ENCODE measurements around the gene PTMS. TPM values are rescaled to one million over a fixed set of nuclear protein-coding genes. Genes with fewer than 3 reads are reported as not detected.

The PTMS gene
- total and polyA plus RNA-seq, 10 of the 15 experiments (the other 5 are each of a cell fraction or from before 2014, with no cell fraction given): 2.1 to 127 (median 29.8) TPM

- peak; percentile 81 for TF ChIP-seq YY1 (IDR thresholded peaks at IDR 0.05; ENCODE audit: low read depth, low read length)
- TF ChIP-seq NR2C1 (IDR thresholded peaks at IDR 0.05): peak; percentile 88
- TF ChIP-seq, protein P1, sequence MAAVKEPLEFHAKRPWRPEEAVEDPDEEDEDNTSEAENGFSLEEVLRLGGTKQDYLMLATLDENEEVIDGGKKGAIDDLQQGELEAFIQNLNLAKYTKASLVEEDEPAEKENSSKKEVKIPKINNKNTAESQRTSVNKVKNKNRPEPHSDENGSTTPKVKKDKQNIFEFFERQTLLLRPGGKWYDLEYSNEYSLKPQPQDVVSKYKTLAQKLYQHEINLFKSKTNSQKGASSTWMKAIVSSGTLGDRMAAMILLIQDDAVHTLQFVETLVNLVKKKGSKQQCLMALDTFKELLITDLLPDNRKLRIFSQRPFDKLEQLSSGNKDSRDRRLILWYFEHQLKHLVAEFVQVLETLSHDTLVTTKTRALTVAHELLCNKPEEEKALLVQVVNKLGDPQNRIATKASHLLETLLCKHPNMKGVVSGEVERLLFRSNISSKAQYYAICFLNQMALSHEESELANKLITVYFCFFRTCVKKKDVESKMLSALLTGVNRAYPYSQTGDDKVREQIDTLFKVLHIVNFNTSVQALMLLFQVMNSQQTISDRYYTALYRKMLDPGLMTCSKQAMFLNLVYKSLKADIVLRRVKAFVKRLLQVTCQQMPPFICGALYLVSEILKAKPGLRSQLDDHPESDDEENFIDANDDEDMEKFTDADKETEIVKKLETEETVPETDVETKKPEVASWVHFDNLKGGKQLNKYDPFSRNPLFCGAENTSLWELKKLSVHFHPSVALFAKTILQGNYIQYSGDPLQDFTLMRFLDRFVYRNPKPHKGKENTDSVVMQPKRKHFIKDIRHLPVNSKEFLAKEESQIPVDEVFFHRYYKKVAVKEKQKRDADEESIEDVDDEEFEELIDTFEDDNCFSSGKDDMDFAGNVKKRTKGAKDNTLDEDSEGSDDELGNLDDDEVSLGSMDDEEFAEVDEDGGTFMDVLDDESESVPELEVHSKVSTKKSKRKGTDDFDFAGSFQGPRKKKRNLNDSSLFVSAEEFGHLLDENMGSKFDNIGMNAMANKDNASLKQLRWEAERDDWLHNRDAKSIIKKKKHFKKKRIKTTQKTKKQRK (IDR thresholded peaks at IDR 0.05; ENCODE audit: low read depth, low read length): no peak
- peak; percentile 93 for TF ChIP-seq POLR2A (IDR thresholded peaks at IDR 0.05; ENCODE audit: low read depth, low read length)
- 0 out of 2 replicates have a peak, but pooled peaks have one; percentile 30 for TF ChIP-seq JUND (IDR thresholded peaks at IDR 0.05; ENCODE audit: low read depth, low read length)
- TF ChIP-seq NRF1 (conservative IDR thresholded peaks at IDR 0.05; ENCODE audit: low read depth, low read length): peak; percentile 9; the same call in 1 of the 2 replicates
- no peak; the same call in 1 of the 2 replicates for TF ChIP-seq BRCA1 (IDR thresholded peaks at IDR 0.05; ENCODE audit: low read depth, low read length)
- TF ChIP-seq SPI1 (IDR thresholded peaks at IDR 0.05; ENCODE audit: borderline replicate concordance, insufficient read depth, low read depth, low read length): peak; percentile 67; the same call in 1 of the 2 replicates
- TF ChIP-seq, protein P2, sequence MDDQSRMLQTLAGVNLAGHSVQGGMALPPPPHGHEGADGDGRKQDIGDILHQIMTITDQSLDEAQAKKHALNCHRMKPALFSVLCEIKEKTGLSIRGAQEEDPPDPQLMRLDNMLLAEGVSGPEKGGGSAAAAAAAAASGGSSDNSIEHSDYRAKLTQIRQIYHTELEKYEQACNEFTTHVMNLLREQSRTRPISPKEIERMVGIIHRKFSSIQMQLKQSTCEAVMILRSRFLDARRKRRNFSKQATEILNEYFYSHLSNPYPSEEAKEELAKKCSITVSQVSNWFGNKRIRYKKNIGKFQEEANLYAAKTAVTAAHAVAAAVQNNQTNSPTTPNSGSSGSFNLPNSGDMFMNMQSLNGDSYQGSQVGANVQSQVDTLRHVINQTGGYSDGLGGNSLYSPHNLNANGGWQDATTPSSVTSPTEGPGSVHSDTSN (IDR thresholded peaks at IDR 0.05; ENCODE audit: insufficient replicate concordance, low read depth, low read length): peak; percentile 81
- no peak for TF ChIP-seq RBBP5 (conservative IDR thresholded peaks at IDR 0.05)
- no peak for TF ChIP-seq ZBTB33 (IDR thresholded peaks at IDR 0.05)
- TF ChIP-seq TAF1 (IDR thresholded peaks at IDR 0.05; ENCODE audit: borderline replicate concordance, low read depth, low read length): peak; percentile 66
- 0 out of 2 replicates have a peak, but pooled peaks have one; percentile 27 for TF ChIP-seq SREBF1 (IDR thresholded peaks at IDR 0.05; ENCODE audit: low read length)
- TF ChIP-seq POLR2AphosphoS5 (IDR thresholded peaks at IDR 0.05; ENCODE audit: low read length): peak; percentile 94
- peak; percentile 64 for TF ChIP-seq E4F1 (IDR thresholded peaks at IDR 0.05; ENCODE audit: borderline replicate concordance, partially characterized antibody)
- TF ChIP-seq ZNF622 (IDR thresholded peaks at IDR 0.05): no peak
- TF ChIP-seq KAT2A (conservative IDR thresholded peaks at IDR 0.05; ENCODE audit: control insufficient read depth, low read depth, low read length): no peak
- peak; percentile 9 for TF ChIP-seq RELA (IDR thresholded peaks at IDR 0.05; ENCODE audit: borderline replicate concordance, partially characterized antibody)
- TF ChIP-seq BCL11A (IDR thresholded peaks at IDR 0.05; ENCODE audit: low read depth, low read length): no peak
- TF ChIP-seq RUNX3 (IDR thresholded peaks at IDR 0.05; ENCODE audit: low read length): peak; percentile 52
- no peak for TF ChIP-seq SUZ12 (IDR thresholded peaks at IDR 0.05; ENCODE audit: unreplicated experiment)
Observed at GRCh38 chr12:6723607-6724408, 42.4 kb upstream of the PTMS start, which contains the start of gene COPS7A (continued).
